Heart left ventricle (tissue), 16 donors: Measurements from ENCODE around the gene UBALD1. TPM values are rescaled to one million over a fixed set of nuclear protein-coding genes. Genes with fewer than 3 reads are reported as not detected.

Experiments used
- ATAC-seq, 4 donors: fragments of 200-7000 bp; cut with Tn5 transposase; one replicate each; pipeline ENCODE4 v1.9.1; 2020 to 2022; ENCODE audit warnings: moderate library complexity in 4 of 4, mild to moderate bottlenecking in 3 of 4, moderate number of reproducible peaks in 1 of 4
- DNase-seq, 5 donors: peaks; one replicate each; pipeline ENCODE4 v3.0.0-alpha.2; 2020
- H3K27ac ChIP-seq, 12 donors: fragments of 200-600 bp; sonication (generic) in 4 of 12; one replicate each; pipeline versions ENCODE4 v1.5.0 to v1.8.0; 2016 to 2022; ENCODE audit warnings: mild to moderate bottlenecking in 2 of 12
- H3K27me3 ChIP-seq, 9 donors: fragments of 200-600 bp; sonication (generic) in 2 of 9; one replicate each; pipeline versions ENCODE4 v1.5.1 to v1.8.0; 2016 to 2022; ENCODE audit warnings: mild to moderate bottlenecking in 3 of 9
- H3K36me3 ChIP-seq, 9 donors: fragments of 200-600 bp; sonication (generic) in 2 of 9; one replicate each; pipeline versions ENCODE4 v1.5.0 to v1.8.0; 2018 to 2022; ENCODE audit warnings: mild to moderate bottlenecking in 2 of 9
- H3K4me1 ChIP-seq, 12 donors: fragments of 200-600 bp; sonication (generic) in 4 of 12; one replicate each; pipeline versions ENCODE4 v1.5.0 to v1.8.0; 2016 to 2022; ENCODE audit warnings: mild to moderate bottlenecking in 3 of 12
- H3K4me3 ChIP-seq, 12 donors: fragments of 200-600 bp; sonication (generic) in 4 of 12; one replicate each; pipeline versions ENCODE4 v1.5.0 to v1.8.0; 2017 to 2022; ENCODE audit warnings: mild to moderate bottlenecking in 9 of 12, moderate library complexity in 4 of 12
- H3K9me3 ChIP-seq, 12 donors: fragments of 200-600 bp; sonication (generic) in 4 of 12; one replicate each; pipeline versions ENCODE4 v1.5.0 to v1.8.0; 2016 to 2022; ENCODE audit warnings: mild to moderate bottlenecking in 1 of 12
- CTCF ChIP-seq, 12 donors: fragments of 200-600 bp; sonication (generic) in 4 of 12; IDR thresholded peaks; one replicate each; pipeline versions ENCODE4 v1.5.0 to v1.8.0; 2018 to 2022; ENCODE audit warnings: antibody characterized with exemption in 12 of 12, mild to moderate bottlenecking in 5 of 12
- POLR2A ChIP-seq, 2 donors: fragments of 450-650 bp; IDR thresholded peaks; one replicate each; pipeline ENCODE4 v1.6.1; 2017; ENCODE audit warnings: antibody characterized with exemption in 2 of 2, mild to moderate bottlenecking in 2 of 2, moderate library complexity in 2 of 2
- WGBS, 4 donors: extraction: QIAGEN DNeasy Blood & Tissue Kit in 2 of 4; methylation state at CpG; one replicate each; pipeline versions ENCODE4 v1.1.5 to v1.1.7; 2013 to 2018; 5-methylcytosine and 5-hydroxymethylcytosine counted together
- intact Hi-C, 10 donors: fragments of 100-400 bp; cut with DNase I; formaldehyde crosslinking; loops; one replicate each; pipeline versions ENCODE4 v1.11.1 to v1.14.2; 2022
- polyA plus RNA-seq, 2 donors: library from polyadenylated mRNA; stranded (reverse); fragments of 200-250 nt; gene quantifications; one replicate each; pipeline ENCODE4 v1.2.3, GENCODE V29; 2013
- total RNA-seq, 9 donors: library from RNA; depleted of rRNA in 2 of 9; stranded (reverse); fragments of >200 nt in 2 of 9; fragmentation: NEBNext Ultra II Directional in 3 of 9; extraction: Animal tissue kit (Norgen Biotek cat#: 25700) in 3 of 9; gene quantifications; one replicate each; pipeline versions ENCODE4 v1.1.0 to v1.2.4, GENCODE V29; 2016 to 2023
- donor health status: ischemic (EF 13 %, LVEDD 7.1; RV severe dilation, severe dysfunction).
- donor health status: healthy with polysubstance abuse.
- donor health status: DM: no; HTN: yes; CAD: no.
- donor health status: DM: no; HTN: no; CAD: no.
- donor health status: ischemic (EF 25% LVEDD 6.9; RV normal size, moderate dysfunction).
- donor health status: ischemic (EF 25% LVEDD 5.7; RV mildly dilated, moderate dysfunction).
- donor health status: healthy.
- donor health status: DM: yes; HTN: yes; CAD: no.
- donor health status: ischemic (EF 35%, LVEDD 5.7; RV mildly dilated, moderate dysfunction).
- donor health status: nonischemic (EF 11% LVEDD 7.7; RV severe dilation, severe dysfunction).
- donor health status: DM: yes; HTN: yes; CAD: no.
- donor health status: PGD.
- donor health status: ischemic (EF 29% LVEDD 5.4; RV normal size, mild dysfunction).
- donor health status: nonischemic (EF 23%, LVEDD 6.1; RV moderate dilation, normal function).

UBALD1 gene
- total and polyA plus RNA-seq, 11 donors: 9.1 to 38.9 (median 19.4) TPM

DNA sequence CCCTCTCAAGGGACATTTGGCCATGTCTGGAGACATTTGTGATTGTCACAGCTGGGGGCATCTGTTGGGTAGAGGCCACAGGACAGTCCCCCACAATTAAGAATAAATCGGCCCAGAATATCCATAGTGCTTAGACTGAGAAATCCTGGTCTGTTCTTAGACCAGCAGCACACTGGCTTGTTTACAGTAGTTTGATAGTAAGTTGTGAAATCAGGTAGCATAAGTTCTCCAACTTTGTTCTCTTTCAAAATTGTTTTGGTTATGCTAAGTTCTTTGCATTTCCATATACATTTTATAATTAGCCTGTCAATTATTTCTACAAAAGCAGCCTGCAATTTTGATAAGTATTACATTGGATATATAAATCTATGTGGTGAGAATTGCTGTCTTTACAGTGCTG is 16.8 kb upstream of the UBALD1 start:
- intact Hi-C loops: no loop called here
- no peak for TF ChIP-seq CTCF (IDR thresholded peaks at IDR 0.05)
- no peak for TF ChIP-seq POLR2A (IDR thresholded peaks at IDR 0.05)
- 94 to 100% (median 98%) methylated on average over 1 of the region's 1 CpG for WGBS, 4 donors
- Histone ChIP-seq H3K27ac (no peak overlapping the region), H3K9me3 (peaks cover 0 to 16% (median 0%) of the 10 kb centered on the region in 12 donors), H3K4me3 (no peak overlapping the region), H3K36me3 (peaks cover 0 to 23% (median 7%) of the 10 kb centered on the region in 9 donors), H3K4me1 (peaks cover 0 to 9% (median 5%) of the 10 kb centered on the region in 12 donors), H3K27me3 (no peaks in the 10 kb centered on the region)
- DNase-seq (no peak), ATAC-seq (no peak)

GRCh38 chr16:4628283-4628682 is 13.6 kb upstream of the UBALD1 start:
- ATAC-seq (no peak), DNase-seq (no peak)
- intact Hi-C loops: loop anchor here in 1 of 10 donors (10.0 kb wide), 1 partner anchor 327 kb away; the partner anchor contains the start of gene SEC14L5
- Histone ChIP-seq H3K4me3 (no peak overlapping the region), H3K27me3 (no peaks in the 10 kb centered on the region), H3K27ac (no peak overlapping the region), H3K9me3 (peaks cover 0 to 16% (median 0%) of the 10 kb centered on the region in 12 donors), H3K4me1 (peaks cover 0 to 28% (median 16%) of the 10 kb centered on the region in 12 donors), H3K36me3 (peaks cover 0 to 9% (median 0%) of the 10 kb centered on the region in 9 donors)
- TF ChIP-seq CTCF (IDR thresholded peaks at IDR 0.05) (no peak), POLR2A (IDR thresholded peaks at IDR 0.05) (no peak)
- WGBS, 4 donors: 90 to 96% (median 93%) methylated on average over 9 of the region's 9 CpGs

GRCh38 chr16:4626396-4626795 is 11.7 kb upstream of the UBALD1 start:
- WGBS, 4 donors: 52 to 70% (median 57%) methylated on average over 6 of the region's 6 CpGs
- Histone ChIP-seq H3K27ac (peak overlapping the region in 4 of 12 donors; percentile 29 to 99 (median 95)), H3K27me3 (no peaks in the 10 kb centered on the region), H3K4me3 (peak overlapping the region in 10 of 12 donors; percentile 75 to 100 (median 99)), H3K4me1 (peaks cover 0 to 28% (median 16%) of the 10 kb centered on the region in 12 donors), H3K9me3 (peaks cover 0 to 7% (median 0%) of the 10 kb centered on the region in 12 donors), H3K36me3 (peaks cover 0 to 7% (median 0%) of the 10 kb centered on the region in 9 donors)
- TF ChIP-seq POLR2A (IDR thresholded peaks at IDR 0.05) (no peak), CTCF (IDR thresholded peaks at IDR 0.05) (no peak)
- ATAC-seq (no peak), DNase-seq (no peak)
- intact Hi-C loops: loop anchor here in 1 of 10 donors (10.0 kb wide), 1 partner anchor 328 kb away; the partner anchor contains the start of gene SEC14L5

DNA sequence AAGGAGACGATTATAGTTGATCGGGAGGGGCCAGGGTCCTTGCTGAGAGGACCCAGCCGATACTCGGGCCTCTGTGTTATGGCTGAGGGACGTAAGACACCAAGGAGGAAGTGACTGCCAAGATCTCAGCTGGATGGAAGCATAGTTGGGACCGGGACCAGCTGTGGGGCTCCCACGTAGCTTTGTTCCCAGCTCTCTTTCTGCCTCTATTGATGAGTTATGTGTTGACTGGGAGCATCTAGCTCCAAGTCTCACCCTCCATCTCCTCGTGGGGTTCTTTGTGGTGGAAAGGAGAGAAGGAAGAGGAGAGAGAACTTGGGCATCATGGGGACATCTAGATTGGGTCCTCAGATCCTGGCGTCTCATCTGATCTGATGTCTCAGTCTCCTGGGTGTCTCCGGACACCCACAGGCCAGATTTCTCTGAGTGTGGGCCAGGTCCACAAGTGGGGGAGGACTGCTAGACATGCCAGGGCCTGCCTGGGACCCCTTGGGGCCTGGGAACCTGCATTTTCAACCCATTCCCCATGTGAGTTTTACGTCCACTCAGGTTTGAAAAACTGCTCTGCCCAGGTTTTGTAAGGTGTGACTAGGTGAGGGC is 11.0 kb upstream of the UBALD1 start:
- peak overlapping the region; percentile 84 to 99 (median 94) for H3K27ac ChIP-seq
- no peak for TF ChIP-seq POLR2A (IDR thresholded peaks at IDR 0.05)
- TF ChIP-seq CTCF (IDR thresholded peaks at IDR 0.05): no peak
- H3K36me3 ChIP-seq: no peaks in the 10 kb centered on the region
- intact Hi-C loops: loop anchor here in 1 of 10 donors (10.0 kb wide), 1 partner anchor 329 kb away; the partner anchor contains the start of gene SEC14L5
- DNase-seq: no peak
- no peaks in the 10 kb centered on the region for H3K27me3 ChIP-seq
- no peaks in the 10 kb centered on the region for H3K9me3 ChIP-seq
- ATAC-seq: no peak
- WGBS, 4 donors: 7 to 9% (median 9%) methylated on average over 10 to 11 of the region's 11 CpGs
- peaks cover 0 to 28% (median 16%) of the 10 kb centered on the region in 12 donors for H3K4me1 ChIP-seq
- peak overlapping the region; percentile 70 to 100 (median 98) for H3K4me3 ChIP-seq
